K562 (cell line): ENCODE data around the gene CACNB1. TPM values are rescaled to one million over a fixed set of nuclear protein-coding genes. Genes with fewer than 3 reads are reported as not detected.
A peak's percentile ranks its signal among the peaks of the same experiment; 100 is the strongest.

Experiments used
- ATAC-seq: fragments of 200-7000 bp; cut with Tn5 transposase; 3 replicates; pipeline ENCODE4 v1.9.1; 2020; ENCODE audit warnings: moderate library complexity
- BruUV-seq: library from RNA; stranded (reverse); fragments of 400-500 nt; replicated peaks from 2 replicates; lab custom pipeline; 2021; lab: Mats Ljungman, UMichigan
- CTCF ChIA-PET: fragments of 300-600 bp; formaldehyde crosslinking; extraction: SDS; loops from one replicate; lab custom pipeline; 2021; ENCODE audit warnings: low intra/inter-chr PET ratio; lab: Yijun Ruan, JAX
- POLR2A ChIA-PET: fragments of 300-600, 350-650 bp; sonication (Branson Sonifier 250); formaldehyde crosslinking; extraction: SDS; loops from one replicate; lab custom pipeline; 2021; ENCODE audit warnings: antibody characterized with exemption, inconsistent platforms; lab: Yijun Ruan, JAX
- DNase-seq, 4 experiments: peaks; one replicate each; pipeline versions ENCODE4 v3.0.0 to v3.0.0-alpha.2; 2011 to 2018; ENCODE audit warnings: low spot score in 3 of 4, mixed read lengths in 3 of 4; ENCODE audit errors: extremely low read depth in 1 of 4
- FAIRE-seq: peaks from 2 replicates; lab custom pipeline; 2011; peaks lifted over from hg19 to GRCh38; lab: Jason Lieb, UNC
- H2AFZ ChIP-seq: 2 replicates; pipeline ENCODE4 v1.6.0; 2011; ENCODE audit warnings: low read depth, low read length, control low read depth, inconsistent platforms
- H3K27ac ChIP-seq: fragments of 200-600 bp; 3 replicates; pipeline ENCODE4 v1.8.0; 2011; ENCODE audit warnings: low read depth, mild to moderate bottlenecking, control low read depth, inconsistent platforms, low read length, moderate library complexity, mixed read lengths; ENCODE audit errors: extremely low read depth
- H3K27me3 ChIP-seq, 2 experiments: fragments of 300-600 bp in 1 of 2; 2 replicates in 1 of 2; 3 replicates in 1 of 2; pipeline versions ENCODE4 v1.6.0 to v1.8.0; 2011; ENCODE audit warnings: inconsistent platforms in 2 of 2, low read length in 2 of 2, mild to moderate bottlenecking in 1 of 2, mixed read lengths in 1 of 2, moderate library complexity in 1 of 2; ENCODE audit not compliant: control insufficient read depth in 2 of 2, insufficient read depth in 2 of 2
- H3K36me3 ChIP-seq: fragments of 300-600 bp; 3 replicates; pipeline ENCODE4 v1.8.0; 2011; ENCODE audit warnings: mild to moderate bottlenecking, low read length, inconsistent platforms; ENCODE audit not compliant: control insufficient read depth, insufficient read depth
- H3K4me1 ChIP-seq, 2 experiments: fragments of 200-600 bp in 1 of 2; replicated peaks in 1 of 2; 2 replicates in 1 of 2; 3 replicates in 1 of 2; pipeline versions ENCODE4 v1.5.1 to v1.8.0; 2011; ENCODE audit warnings: inconsistent platforms in 2 of 2, low read length in 2 of 2, mild to moderate bottlenecking in 1 of 2, mixed read lengths in 1 of 2, moderate library complexity in 1 of 2; ENCODE audit not compliant: control insufficient read depth in 2 of 2, insufficient read depth in 2 of 2
- H3K4me2 ChIP-seq: 2 replicates; pipeline ENCODE4 v1.6.1; 2011; ENCODE audit warnings: low read length, control low read depth, inconsistent platforms, mixed read lengths; ENCODE audit not compliant: insufficient read depth
- H3K4me3 ChIP-seq: fragments of 200-600 bp; sonication (generic), shearing (Covaris generic); 2 replicates; pipeline ENCODE4 v1.5.1; 2016; ENCODE audit warnings: control low read depth, inconsistent platforms
- H3K79me2 ChIP-seq: fragments of 200-600 bp; 3 replicates; pipeline ENCODE4 v1.8.0; 2011; ENCODE audit warnings: low read length, inconsistent platforms; ENCODE audit not compliant: control insufficient read depth, insufficient read depth
- H3K9ac ChIP-seq, 2 experiments: 2 replicates each; pipeline versions ENCODE4 v1.6.0 to v1.6.1; 2011; ENCODE audit warnings: low read depth in 2 of 2, low read length in 2 of 2, control low read depth in 1 of 2, inconsistent platforms in 1 of 2, mild to moderate bottlenecking in 1 of 2, mixed read lengths in 1 of 2; ENCODE audit not compliant: insufficient read depth in 1 of 2
- H3K9me1 ChIP-seq: one replicate; pipeline ENCODE4 v1.6.0; 2011; ENCODE audit warnings: inconsistent platforms, mild to moderate bottlenecking, low read length, moderate library complexity; ENCODE audit not compliant: control insufficient read depth, insufficient read depth
- H3K9me3 ChIP-seq: replicated peaks from 2 replicates; pipeline ENCODE4 v1.5.1; 2011; ENCODE audit warnings: low read depth, low read length, inconsistent platforms; ENCODE audit not compliant: control insufficient read depth, insufficient read depth
- H4K20me1 ChIP-seq: replicated peaks from 2 replicates; pipeline ENCODE4 v1.6.1; 2011; ENCODE audit warnings: low read length, inconsistent platforms, mixed read lengths; ENCODE audit not compliant: control insufficient read depth, insufficient read depth
- BHLHE40 ChIP-seq: IDR thresholded peaks from 2 replicates; pipeline ENCODE4 v1.6.1; 2011; ENCODE audit warnings: low read length, improper control_type of control experiment
- CEBPB ChIP-seq: fragments of 450-650 bp; IDR thresholded peaks from 2 replicates; pipeline ENCODE4 v1.6.1; 2016; ENCODE audit warnings: missing genetic modification characterization, missing compliant biosample characterization
- DMBX1 ChIP-seq: fragments of 250-450 bp; sonication (Bioruptor Pico); IDR thresholded peaks from 2 replicates; pipeline ENCODE4 v1.8.0; 2022; ENCODE audit warnings: inconsistent platforms, mild to moderate bottlenecking, moderate library complexity, borderline replicate concordance
- SRSF9 ChIP-seq: fragments of 200-400 bp; formaldehyde crosslinking; IDR thresholded peaks from 2 replicates; pipeline ENCODE4 v1.6.1; 2017; ENCODE audit warnings: low read depth, low read length, borderline replicate concordance
- TEAD4 ChIP-seq, 2 experiments: sonication (generic) in 1 of 2; formaldehyde crosslinking in 1 of 2; IDR thresholded peaks; 2 replicates each; pipeline versions ENCODE4 v1.6.1 to v1.8.0; 2012 to 2022; ENCODE audit warnings: borderline replicate concordance in 1 of 2, inconsistent platforms in 1 of 2, low read length in 1 of 2, mild to moderate bottlenecking in 1 of 2, missing genetic modification reagents in 1 of 2
- WGBS: fragments of 100-300 bp; shearing (Covaris generic); methylation state at CpG from one replicate; pipeline ENCODE4 v1.1.6; 2016; ENCODE audit warnings: low coverage, mixed read lengths; ENCODE audit not compliant: insufficient coverage; ENCODE audit errors: missing lambda C conversion rate; 5-methylcytosine and 5-hydroxymethylcytosine counted together
- in situ Hi-C: fragments of 300-500 bp; cut with MboI; formaldehyde crosslinking; loops from 4 replicates; pipeline ENCODE4 v1.15.0; 2018; ENCODE audit warnings: inconsistent platforms, mixed read lengths
- intact Hi-C: fragments of 100-400 bp; cut with micrococcal nuclease; formaldehyde crosslinking; loops from 2 replicates; pipeline ENCODE4 v1.14.2; 2022
- polyA plus RNA-seq, 8 experiments: library from polyadenylated mRNA; depleted of rRNA in 4 of 8; stranded (reverse) in 5 of 8; unstranded in 3 of 8; fragments of >200 nt; fragmentation: Nextera tagmentation in 2 of 8; fragmentation: Illumina TruSeq in 1 of 8; extraction: Ambion mirVana in 2 of 8; extraction: Trizol in 1 of 8; gene quantifications; 2 replicates each; pipeline versions ENCODE4 v1.2.1 to v1.2.3, GENCODE V29; 2011 to 2014; ENCODE audit warnings: inconsistent platforms in 1 of 8, missing spikeins in 1 of 8
- total RNA-seq, 7 experiments: library from RNA; depleted of rRNA in 6 of 7; stranded (reverse); fragments of >200 nt in 6 of 7; fragmentation: Illumina TruSeq in 2 of 7; extraction: Trizol in 2 of 7; gene quantifications; 2 replicates each; pipeline versions ENCODE4 v1.2.1 to v1.2.3, GENCODE V29; 2011 to 2021; ENCODE audit warnings: low replicate concordance in 1 of 7
- TF ChIP-seq, protein P1 (sequence below): sonication (generic); formaldehyde crosslinking; IDR thresholded peaks from 2 replicates; pipeline ENCODE4 v1.8.0; 2022; ENCODE audit warnings: mild to moderate bottlenecking, missing genetic modification reagents
- TF ChIP-seq, protein P2 (sequence below), 2 experiments: fragments of 250-450 bp in 1 of 2; fragments of 450-650 bp in 1 of 2; sonication (Bioruptor Pico) in 1 of 2; IDR thresholded peaks; 2 replicates each; pipeline versions ENCODE4 v1.6.1 to v1.8.0; 2016 to 2021; ENCODE audit warnings: mild to moderate bottlenecking in 2 of 2, moderate library complexity in 2 of 2, missing compliant biosample characterization in 1 of 2, missing genetic modification characterization in 1 of 2
- TF ChIP-seq, protein P3 (sequence below): sonication (generic); formaldehyde crosslinking; IDR thresholded peaks from 2 replicates; pipeline ENCODE4 v1.9.0; 2022; ENCODE audit warnings: mild to moderate bottlenecking, missing genetic modification reagents

CACNB1 gene
- total and polyA plus RNA-seq, 9 of the 15 experiments (the other 6 are each of a cell fraction or from before 2014, with no cell fraction given) = 0.08 to 7.4 (median 3.0) TPM

DNA sequence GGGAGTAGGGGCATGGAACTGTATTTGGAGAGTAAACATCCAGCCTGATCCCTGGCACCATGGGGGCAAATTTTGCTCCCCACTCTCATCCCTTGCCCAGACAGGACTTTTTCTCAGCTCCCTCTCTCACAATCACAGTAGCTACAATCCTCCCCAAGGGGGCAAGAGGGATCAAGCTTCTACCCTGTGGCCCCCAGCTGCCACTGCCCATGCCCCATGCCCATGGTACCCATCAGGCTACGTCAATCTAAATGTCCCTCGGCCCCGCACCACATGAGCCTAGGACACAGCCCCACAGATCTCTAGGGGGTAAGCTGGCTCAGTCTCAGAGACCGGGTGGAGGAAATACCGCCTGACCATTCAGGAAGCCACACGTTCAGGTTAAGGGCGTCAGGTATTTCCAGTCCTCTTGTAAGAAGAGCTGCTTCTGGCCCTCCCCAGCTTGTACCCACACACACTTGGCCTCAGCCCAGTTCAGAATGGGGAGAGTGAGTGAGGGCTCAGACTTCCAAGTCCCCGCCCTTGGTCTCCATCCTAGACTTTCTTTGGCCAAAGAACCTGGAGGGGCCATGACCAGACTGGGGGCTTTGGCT lies 1.8 kb downstream of the CACNB1 start:
- Histone ChIP-seq H3K79me2 (peaks cover 25% of the 10 kb centered on the region), H3K9me1 (no peaks in the 10 kb centered on the region), H2AFZ (no peak overlapping the region), H3K36me3 (peaks cover 29% of the 10 kb centered on the region; the same call in 2 of the 3 replicates), H3K4me2 (no peak overlapping the region), H3K9me3 (no peaks in the 10 kb centered on the region), H3K4me1 (peaks cover 33 to 49% of the 10 kb centered on the region in 2 experiments; a peak in 4 of 5 replicates), H3K27me3 (no peaks in the 10 kb centered on the region), H3K9ac (peak overlapping the region in 1 of 2 experiments; percentile 83; a peak in 1 of 4 replicates), H4K20me1 (no peaks in the 10 kb centered on the region), H3K4me3 (no peak overlapping the region), H3K27ac (no peak overlapping the region; the same call in 2 of the 3 replicates)
- ChIA-PET CTCF (no interaction called here), POLR2A (interaction anchor here (0.5 to 1.3 kb wide), 8 partner anchors 9 to 750 kb away, joined by 3 to 6 read pairs (median 4); no protein-coding TSS in a partner anchor)
- WGBS = 69% methylated on average over 5 of the region's 8 CpGs
- no peak for TF ChIP-seq TEAD4 (IDR thresholded peaks at IDR 0.05; ENCODE audit: low read length)
- no peak for TF ChIP-seq TEAD4 (CRISPR knock-in tag; IDR thresholded peaks at IDR 0.05; ENCODE audit: borderline replicate concordance)
- no peak for TF ChIP-seq BHLHE40
- no peak for TF ChIP-seq SRSF9
- TF ChIP-seq, protein P1, sequence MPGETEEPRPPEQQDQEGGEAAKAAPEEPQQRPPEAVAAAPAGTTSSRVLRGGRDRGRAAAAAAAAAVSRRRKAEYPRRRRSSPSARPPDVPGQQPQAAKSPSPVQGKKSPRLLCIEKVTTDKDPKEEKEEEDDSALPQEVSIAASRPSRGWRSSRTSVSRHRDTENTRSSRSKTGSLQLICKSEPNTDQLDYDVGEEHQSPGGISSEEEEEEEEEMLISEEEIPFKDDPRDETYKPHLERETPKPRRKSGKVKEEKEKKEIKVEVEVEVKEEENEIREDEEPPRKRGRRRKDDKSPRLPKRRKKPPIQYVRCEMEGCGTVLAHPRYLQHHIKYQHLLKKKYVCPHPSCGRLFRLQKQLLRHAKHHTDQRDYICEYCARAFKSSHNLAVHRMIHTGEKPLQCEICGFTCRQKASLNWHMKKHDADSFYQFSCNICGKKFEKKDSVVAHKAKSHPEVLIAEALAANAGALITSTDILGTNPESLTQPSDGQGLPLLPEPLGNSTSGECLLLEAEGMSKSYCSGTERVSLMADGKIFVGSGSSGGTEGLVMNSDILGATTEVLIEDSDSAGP = no peak
- TF ChIP-seq DMBX1 (CRISPR knock-in tag) = no peak
- TF ChIP-seq, protein P2, sequence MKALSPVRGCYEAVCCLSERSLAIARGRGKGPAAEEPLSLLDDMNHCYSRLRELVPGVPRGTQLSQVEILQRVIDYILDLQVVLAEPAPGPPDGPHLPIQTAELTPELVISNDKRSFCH (CRISPR knock-in tag; IDR thresholded peaks at IDR 0.05) = no peak
- TF ChIP-seq, protein P2 (tag; IDR thresholded peaks at IDR 0.05) = no peak
- TF ChIP-seq, protein P3, sequence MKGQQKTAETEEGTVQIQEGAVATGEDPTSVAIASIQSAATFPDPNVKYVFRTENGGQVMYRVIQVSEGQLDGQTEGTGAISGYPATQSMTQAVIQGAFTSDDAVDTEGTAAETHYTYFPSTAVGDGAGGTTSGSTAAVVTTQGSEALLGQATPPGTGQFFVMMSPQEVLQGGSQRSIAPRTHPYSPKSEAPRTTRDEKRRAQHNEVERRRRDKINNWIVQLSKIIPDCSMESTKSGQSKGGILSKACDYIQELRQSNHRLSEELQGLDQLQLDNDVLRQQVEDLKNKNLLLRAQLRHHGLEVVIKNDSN = no peak
- no peak for TF ChIP-seq CEBPB
- intact Hi-C loops = no loop called here
- ATAC-seq (no peak), FAIRE-seq (no peak), DNase-seq (no peak)
- no TSS peak for BruUV-seq
- in situ Hi-C loops = no loop called here
